GM18520 (cell line): Measurements from ENCODE around the gene FER.
"Not testable (repeated sequence)": the region's sequence is repeated elsewhere in the genome, so short reads cannot be mapped to it uniquely, and the experiment has no call there.

Experiments used
- ATAC-seq: cut with Tn5 transposase; IDR thresholded peaks from one replicate; pipeline ENCODE4 v1.9.1; 2021; ENCODE audit not compliant: unreplicated experiment

Gene FER

DNA sequence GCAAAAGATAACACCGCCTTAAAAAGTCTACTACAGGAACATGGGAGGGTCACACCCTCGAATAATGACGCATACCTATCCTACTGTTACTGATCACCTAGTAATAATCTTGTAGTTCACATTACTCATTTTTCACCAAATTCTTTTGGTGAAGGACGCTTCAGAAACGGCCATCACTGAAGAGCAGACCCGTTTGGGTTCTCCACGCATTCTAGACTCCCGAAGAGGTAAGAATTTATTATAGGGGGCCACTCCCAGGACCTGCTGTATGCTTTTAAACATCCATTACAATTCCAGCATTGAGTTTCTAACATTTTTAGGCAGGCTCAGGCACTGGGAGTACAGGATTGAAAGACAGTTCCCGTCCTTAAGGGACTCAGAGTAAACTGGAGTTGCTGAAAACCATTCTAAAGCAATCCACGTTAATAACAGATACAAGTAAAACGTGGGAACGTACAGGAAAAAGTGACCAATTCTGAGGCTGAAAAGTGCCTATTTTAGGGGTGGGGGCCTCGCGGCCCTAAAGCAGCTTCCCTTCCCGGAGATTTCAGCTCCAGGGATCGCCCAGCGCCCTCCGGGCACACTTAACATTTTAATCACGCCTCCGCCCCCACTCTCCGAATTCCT, at the start of gene FER:
Gene FER (plus strand): TSS at position 124 of the 627 bp plus-strand sequence. CDS start 50,286 bp downstream, outside the sequence.
- peak; percentile 31 for ATAC-seq

DNA sequence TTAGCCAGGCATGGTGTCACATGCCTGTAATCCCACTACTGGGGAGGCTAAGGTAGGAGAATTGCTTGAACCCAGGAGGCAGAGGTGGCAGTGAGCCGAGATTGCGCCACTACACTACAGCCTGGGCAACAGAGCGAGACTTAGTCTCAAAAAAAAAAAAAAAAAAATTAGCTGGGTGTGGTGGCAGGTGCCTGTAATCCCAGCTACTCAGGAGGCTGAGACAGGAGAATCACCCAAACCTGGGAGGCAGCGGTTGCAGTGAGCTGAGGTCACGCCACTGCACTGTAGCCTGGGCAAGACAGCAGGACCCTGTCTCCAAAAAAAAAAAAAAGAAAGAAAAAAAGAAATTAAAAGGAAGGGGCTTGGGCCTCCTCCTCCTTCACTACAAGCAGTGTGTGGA, 47.3 kb upstream of the FER start:
- ATAC-seq, result not testable (repeated sequence)

DNA sequence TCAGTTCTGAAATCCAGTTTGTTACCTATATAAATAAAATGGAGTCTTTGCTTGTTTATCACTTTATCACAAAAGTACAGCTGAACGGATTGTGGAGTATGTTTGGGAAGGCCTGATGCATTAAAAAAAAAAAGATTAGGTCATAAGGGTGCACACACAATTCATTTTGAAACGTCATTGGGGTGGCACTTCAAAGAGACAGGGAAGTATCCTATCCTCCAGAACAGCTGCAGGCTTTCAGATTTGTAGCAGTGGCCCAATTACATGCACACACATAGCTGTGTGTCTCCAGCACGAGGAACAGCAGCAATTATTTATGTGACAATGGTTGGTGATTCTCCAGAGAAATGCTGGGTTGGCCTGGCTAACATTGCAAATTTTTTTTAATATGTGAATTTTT, 46.8 kb upstream of the FER start:
- ATAC-seq, result no peak

DNA sequence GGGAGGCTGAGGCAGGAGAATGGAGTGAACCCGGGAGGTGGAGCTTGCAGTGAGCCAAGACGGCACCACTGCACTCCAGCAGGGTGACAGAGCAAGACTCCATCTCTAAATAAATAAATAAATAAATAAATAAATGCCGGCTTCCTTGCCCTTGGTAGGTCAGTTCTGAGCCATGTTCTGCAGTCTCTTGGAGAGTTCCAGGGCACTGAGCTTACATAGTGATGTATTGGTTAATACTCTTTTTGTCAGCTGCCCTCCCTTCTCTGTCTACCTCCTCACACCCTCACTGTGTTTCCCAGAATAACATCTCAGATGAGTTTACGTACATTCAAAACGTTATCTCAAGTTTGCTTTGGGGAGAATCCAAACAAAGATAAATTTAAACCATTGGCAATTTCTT, 45.2 kb upstream of the FER start:
- ATAC-seq, result no peak

DNA sequence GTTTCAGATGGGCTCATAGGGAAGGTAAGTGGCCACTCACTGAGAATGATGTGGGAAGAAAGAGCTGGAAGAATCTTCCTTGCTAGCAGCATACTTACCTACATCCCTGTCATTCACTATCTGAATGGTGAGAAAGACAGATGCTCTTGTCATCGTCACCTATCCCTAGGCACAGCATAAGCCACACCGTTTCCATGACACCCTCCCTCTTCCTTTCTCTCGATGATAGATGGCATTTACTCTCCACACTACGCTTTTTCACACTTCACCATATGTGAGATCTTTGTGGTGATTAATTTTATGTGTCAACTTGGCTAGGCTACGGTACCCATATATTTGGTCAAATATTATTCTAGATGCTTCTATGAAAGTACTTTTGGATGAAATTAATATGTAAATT, 44.4 kb upstream of the FER start:
- no peak for ATAC-seq

DNA sequence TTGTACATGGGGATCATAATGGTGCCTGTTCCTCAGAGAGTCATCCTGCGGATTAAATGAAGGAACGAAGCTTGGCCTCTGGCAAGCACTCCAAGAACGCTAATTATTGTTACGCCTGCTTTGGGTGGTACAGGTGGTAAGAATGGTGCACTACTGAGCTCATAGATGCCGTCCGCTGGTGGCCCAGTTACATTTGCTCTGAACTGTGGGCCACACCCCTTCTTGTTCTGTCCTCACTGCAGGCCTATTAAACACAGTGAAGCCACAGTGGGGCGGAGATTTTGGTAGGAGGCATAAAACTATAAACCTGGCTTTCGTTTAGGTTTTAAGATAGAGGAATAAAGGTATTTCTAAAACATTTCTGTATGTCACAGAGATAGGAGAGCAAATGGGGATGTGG, 40.6 kb upstream of the FER start:
- no peak for ATAC-seq

DNA sequence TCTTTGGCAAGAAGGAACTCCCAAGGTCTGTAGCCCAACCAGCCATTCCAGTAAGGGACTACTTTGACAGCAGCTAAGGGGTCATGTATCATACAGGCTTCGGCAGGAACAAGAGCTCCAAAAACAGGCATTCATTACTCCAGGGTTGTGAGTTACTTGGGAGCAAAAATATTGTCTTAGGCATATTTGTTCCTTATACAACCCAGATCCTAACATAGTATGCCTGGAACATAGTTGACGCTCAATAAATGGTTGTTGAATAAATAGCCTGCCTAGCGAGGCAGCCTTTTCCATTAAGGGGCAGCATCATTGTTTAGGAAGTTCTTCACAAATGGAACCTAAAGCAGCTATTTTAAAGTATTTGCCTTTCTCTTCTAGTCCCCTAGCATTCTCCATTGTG, 35.8 kb upstream of the FER start:
- ATAC-seq, result no peak

DNA sequence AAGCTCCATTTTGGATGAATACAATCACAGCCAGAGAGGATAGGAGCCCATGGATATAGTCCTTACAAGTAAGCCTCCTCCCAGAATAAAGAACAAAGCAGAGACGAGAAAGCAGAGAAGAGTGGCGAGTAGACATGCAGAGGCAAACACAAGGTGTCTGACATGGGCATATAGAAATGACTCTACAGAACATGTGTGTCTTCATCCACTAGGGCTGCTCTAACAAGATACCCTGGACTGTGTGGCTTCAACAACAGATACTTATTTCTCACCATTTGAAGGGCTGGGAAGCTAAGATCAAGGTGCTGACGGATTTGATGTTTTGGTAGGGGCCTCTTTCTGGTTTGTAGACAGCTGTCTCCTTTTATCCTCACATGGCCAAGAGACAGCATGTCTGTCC, 32.3 kb upstream of the FER start:
- no peak for ATAC-seq

DNA sequence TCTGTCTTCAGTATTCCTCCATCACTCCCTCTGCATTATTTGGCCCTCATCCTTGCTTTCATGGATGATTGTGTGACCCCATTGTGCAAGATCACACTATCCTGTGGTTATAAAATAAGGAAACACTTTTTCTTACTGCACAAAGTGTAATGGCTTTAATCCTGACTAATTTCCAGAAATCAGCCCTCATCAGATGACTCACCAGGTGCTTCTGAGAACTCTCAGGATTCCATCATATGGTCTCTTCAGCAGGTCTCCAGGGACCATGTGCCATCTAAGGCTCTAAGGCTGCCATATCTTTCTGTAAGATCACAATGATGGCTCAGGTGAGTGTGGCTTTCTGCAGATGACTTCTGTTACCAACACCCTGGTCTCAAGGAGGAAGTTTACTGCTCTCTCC, 27.3 kb upstream of the FER start:
- peak; percentile 88 for ATAC-seq

DNA sequence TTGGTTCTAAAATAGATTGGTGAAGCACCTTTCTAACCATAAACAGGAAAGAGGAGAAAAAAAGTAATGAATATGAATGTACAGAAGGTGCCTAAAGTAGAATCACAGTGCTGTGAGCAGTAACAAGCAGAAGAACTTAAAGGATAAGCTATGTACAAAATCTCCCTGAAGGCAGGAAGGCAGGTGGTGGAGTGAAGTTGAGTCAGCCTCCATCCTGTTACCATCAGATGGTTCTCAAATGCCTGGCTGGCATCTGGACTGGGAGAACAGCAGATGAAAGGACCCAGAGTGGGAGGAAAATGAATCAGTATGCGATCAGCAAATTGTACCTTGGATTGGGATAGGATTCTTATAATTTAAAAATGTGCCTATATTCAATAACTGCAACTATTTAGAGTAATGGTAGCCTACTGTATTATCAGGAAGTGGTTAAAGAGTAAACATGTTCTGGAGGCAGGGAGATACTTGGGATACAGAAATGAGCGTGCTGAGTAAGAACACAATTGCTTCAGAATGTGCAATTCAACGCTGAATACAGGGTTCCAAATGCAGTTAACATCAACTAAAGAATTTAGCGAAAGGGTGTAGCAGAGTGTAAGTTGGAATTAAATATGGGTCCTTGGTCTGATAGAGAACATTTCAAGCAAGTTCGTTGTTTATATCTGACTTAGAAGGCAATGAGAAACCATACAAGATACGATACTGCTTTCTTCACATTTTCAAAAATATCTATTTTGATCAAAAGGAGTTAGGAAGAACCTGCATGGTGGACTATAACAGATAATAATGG, 21.1 kb upstream of the FER start:
- ATAC-seq, result no peak

DNA sequence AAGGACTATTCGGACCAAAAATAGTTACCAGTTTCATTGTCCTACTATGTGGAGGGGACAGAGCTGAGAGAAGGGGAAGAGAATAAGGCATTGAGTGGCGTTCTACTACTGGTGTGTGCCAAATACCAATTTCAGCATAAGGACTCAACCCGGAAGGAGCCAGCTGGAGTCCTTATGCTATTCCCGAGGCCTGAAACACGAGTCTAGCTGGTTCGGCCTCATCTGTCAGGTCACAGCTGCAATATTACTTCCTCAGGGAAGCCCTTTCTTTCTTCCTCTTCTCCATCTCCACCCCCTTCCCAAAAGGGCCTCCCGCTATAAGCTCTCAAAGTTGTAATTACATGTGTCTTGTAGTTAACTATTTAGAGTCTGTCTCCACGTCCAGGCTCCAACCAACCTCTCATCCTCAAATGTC, 20.5 kb upstream of the FER start:
- ATAC-seq, result no peak

DNA sequence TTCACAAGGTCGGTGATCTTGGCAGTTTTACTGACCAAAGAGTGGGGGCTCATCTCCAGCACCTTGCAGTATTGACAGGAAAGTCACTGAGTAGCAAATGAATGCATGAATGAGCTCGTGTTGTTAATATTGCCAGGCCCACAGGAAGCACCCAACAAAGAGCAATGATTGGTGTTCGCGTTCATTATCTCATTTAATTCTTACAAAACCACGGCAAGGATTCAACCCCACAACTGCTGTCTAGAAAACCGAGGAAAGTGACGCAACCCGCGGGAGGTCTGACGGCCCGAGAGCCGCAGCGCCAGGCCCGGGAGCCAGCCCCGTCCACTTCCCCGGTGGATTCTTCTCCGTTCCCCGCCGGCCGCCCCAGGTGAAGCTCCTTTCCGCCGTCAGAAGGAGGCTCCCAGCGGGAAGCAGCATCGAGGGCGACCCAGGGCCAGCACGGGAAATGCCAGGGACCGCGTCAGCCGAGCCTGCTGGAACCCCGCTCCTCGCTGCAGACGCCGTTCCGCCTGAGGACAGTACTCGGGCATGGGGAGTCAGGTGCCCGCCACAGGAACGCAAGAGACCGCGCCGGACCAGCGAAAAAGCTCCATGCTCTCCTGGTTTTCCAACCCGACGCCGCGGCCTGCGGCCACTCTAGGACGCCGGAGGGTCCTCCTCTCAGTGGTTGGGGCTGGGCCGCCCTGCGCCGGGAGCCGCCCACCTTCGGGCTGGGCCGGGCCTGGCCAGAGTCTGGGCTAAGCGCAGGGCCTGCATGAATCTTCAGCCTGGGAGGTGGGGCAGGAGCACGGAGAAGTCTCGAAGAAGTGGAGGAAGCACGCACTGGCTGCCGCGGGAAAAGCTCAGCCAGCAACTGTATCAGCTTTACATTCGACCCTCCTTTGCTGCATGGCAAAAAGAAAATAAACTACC, 19.8 kb upstream of the FER start:
- ATAC-seq, result peak; percentile 68

DNA sequence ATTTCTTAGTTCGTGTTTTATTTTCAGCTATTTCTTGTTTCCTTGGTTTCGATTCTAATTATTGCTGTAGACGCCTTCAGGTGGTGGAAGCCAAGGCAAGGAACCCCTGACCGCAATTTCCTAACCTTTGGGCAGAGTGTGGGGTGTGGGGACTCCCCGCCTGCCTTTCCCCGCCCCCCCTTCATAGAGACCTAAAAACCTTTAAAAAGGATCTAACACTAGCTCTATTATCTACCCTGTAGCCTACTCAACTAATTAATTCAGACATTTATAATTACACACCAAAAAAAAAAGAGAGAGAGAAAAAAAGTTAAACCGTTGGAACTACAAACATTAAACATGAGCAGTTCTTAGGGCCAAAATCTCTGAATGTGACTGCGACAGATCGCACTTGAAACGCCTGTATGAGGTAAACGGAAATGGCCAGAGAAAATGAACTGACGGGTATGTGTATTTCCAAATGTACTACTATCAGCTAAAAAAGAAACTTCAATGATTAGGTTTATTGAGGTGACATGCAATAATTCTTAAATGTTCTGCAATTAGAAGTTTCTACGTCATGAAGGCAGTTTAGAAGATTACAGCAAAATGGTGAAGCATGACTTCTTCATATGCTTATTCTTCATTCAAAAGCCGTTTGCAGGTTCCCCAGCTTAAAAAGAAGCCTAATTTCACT, 19.0 kb upstream of the FER start:
- peak; percentile 10 for ATAC-seq

DNA sequence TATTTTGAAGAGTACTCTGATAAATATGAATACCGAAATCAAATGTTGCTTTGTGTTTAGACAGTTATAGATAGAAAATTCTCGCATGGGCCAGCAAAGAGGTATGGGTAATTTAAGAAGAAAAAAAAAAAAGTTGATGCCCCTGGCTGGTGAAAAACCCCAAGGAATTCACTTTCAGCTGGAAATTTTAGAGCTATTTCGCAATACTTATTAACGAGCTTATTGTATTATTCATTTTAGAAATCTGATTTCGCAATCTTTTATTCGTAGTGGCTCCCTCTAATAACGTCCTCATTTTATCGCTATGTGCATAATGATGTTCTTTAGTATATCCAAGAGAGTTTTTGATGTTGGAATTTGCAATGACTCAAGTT, 18.5 kb upstream of the FER start:
- no peak for ATAC-seq

DNA sequence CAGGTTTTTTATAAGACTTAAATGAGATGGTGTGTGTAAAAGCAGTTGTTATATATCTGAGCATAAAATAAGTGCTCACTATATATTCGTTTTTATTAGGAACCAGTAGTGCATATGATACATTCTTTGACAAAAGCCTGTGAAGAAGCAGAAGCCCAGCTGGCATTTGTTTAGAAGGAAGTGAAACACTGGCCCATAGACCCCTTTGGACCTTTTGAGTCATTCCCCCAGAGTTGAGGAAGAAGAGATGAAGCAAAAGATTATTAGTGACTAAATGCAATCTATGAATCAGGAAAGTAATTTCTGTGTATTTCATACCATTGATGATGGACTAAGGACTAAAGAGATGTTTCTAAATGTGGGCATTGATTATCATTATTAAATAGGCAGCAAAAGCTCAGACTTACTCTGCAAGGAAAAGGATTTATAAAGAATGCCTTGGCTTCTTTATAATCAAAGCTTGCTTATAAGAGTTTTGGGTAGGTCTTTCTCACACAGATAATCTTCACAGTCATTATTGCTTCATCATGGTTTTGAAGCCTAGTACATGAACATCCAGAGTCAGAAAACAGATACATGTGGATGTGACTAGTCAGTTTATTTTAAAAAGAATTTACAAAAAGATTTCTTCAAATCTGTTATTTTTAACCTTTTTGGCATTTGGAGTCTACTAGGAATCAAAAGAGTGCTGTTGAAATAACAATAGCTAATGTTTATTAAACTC, 16.9 kb upstream of the FER start:
- ATAC-seq, result peak; percentile 33

DNA sequence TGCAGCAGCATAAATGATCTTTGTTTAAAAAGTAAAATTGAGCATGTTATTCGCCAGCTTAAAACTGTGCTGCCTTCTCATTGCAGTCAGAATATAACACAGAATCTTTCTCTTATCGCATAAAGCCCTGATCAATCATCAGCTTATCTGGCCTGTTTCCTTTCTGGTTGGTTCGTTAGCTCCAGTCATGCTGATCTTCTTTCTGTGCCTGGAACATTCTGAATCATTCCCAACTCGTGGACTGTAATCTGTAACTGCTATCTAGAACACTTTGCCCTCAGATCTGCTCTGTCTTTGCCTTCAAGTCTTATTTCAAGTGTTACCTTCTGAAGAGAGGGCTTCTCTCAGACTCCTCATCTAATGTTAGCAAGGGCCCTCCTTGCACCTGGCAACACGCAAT, 11.9 kb upstream of the FER start:
- no peak for ATAC-seq

DNA sequence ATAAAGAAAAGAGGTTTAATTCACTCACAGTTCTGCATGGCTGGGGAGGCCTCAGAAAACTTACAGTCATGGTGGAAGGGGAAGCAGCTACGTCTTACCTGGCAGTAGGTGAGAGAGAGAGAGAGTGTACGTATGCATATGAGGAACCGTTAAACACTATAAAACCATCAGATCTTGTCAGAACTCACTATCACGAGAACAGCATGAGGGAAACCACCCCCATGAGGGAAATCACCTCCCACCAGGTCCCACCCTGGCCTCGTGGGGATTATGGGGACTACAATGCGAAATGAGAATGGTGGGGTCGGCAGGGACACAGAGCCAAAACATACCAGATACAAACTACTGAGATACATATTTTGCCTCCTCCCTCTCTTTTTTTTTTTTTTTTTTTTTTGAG, 10.8 kb upstream of the FER start:
- no peak for ATAC-seq

DNA sequence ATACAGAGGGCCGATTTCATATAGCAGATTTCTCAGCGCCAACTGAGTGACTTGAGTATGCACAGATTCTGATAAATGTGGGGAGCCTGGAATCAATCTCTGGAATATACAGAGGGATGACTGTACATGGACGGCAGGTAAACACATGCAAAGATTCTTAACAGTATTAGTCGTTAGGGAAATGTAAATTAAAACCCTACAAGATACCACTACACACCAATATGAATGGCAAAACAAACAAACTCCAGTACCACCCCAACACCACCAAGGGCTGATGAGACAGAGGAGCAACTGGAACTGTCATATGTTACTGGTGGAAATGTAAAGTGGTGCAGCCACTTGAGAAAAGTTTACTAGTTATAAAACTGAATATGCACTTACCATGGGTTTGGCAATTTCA, 8.3 kb upstream of the FER start:
- ATAC-seq, result no peak

DNA sequence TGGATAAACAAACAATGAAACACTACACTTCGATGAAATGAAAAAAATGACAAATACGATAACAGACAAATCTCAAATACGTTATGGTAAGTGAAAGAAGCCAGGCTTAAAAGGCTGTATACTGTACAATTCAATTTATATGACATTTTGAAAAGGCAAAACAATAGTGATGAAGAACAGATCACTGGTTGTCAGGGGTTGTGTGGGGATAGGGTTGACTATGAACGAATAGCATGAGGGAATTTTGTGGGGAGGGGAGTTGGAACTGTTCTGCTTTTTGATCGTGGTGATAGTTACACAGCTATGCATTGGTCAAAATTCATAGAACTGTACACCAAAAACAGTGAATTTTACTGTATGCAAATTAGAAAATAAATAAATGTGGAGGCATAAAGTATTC, 7.8 kb upstream of the FER start:
- ATAC-seq, result no peak

DNA sequence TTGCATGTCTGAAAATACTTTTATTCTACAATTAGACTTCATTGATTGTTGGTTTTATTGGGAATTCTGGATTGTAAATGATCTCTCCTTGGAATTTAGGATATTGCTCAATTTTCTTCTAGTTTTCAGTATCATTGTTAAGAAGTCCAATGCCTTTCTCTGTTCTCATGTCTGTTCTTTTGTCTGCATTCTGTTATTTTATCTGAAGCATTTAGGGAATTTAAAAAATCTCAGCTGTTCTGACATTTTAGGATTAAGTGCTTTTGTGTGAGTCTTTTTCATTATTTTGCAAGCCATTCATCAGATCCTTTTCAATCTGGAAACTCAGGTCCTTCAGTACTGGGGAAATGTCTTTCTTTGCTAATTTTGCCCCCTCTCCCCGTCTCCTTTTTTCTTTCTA, 4.4 kb upstream of the FER start:
- ATAC-seq, result no peak

DNA sequence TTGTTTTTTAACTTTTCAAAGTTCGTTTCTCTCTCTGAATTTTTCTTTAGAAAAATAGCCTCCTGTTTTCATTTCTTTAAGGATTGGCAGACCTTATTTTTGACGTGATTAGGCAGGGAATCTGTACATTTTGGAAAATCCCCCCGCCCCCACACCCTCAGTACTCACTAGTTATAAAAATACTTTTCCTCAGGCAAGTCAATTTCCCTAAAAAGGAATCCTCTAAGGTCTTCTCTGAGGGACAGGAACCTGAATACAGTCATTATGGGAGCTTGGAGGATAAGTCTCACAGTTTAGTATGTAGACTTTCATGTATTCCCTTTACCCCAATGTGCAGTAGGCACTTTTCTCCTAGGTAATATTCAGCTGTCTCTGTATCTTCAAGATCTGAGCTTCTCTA, 3.9 kb upstream of the FER start:
- no peak for ATAC-seq
